ENCODE measurements around the gene IGLL5.
"Not testable (repeated sequence)": the region's sequence is repeated elsewhere in the genome, so short reads cannot be mapped to it uniquely, and the experiment has no call there.

IGLL5 gene

GRCh38 chr22:22900527-22901205 is 13.1 kb downstream of the IGLL5 start:
- not testable (repeated sequence) for DNase-seq (ENCODE audit: low spot score)

- DNase-seq (ENCODE audit: low spot score), result no peak
Observed at GRCh38 chr22:22901578-22902218, 14.1 kb downstream of the IGLL5 start.

GRCh38 chr22:22902247-22903001 is 14.8 kb downstream of the IGLL5 start:
- no peak for DNase-seq (ENCODE audit: low spot score)

- no peak for DNase-seq (ENCODE audit: low spot score)
Observed at GRCh38 chr22:22903355-22903777, 15.8 kb downstream of the IGLL5 start.

- not testable (repeated sequence) for DNase-seq (ENCODE audit: low spot score)
Observed at GRCh38 chr22:22903781-22904192, 16.2 kb downstream of the IGLL5 start.

- not testable (repeated sequence) for DNase-seq (ENCODE audit: low spot score)
Observed at GRCh38 chr22:22904736-22905135, 17.1 kb downstream of the IGLL5 start.

GRCh38 chr22:22906391-22906790 is 18.8 kb downstream of the IGLL5 start:
- not testable (repeated sequence) for DNase-seq (ENCODE audit: low spot score)

- DNase-seq (ENCODE audit: low spot score), result no peak
Observed at GRCh38 chr22:22906907-22907550, 19.4 kb downstream of the IGLL5 start.

GRCh38 chr22:22907551-22908494 is 20.2 kb downstream of the IGLL5 start:
- no peak for DNase-seq (ENCODE audit: low spot score)

- no peak for DNase-seq (ENCODE audit: low spot score)
Observed at GRCh38 chr22:22908495-22908861, 20.9 kb downstream of the IGLL5 start.

- DNase-seq (ENCODE audit: low spot score), result no peak
Observed at GRCh38 chr22:22908941-22909604, 21.5 kb downstream of the IGLL5 start.

- DNase-seq (ENCODE audit: low spot score), result no peak
Observed at GRCh38 chr22:22909605-22910271, 22.1 kb downstream of the IGLL5 start.

GRCh38 chr22:22910272-22911240 is 22.9 kb downstream of the IGLL5 start:
- no peak for DNase-seq (ENCODE audit: low spot score)

- DNase-seq (ENCODE audit: low spot score), result no peak
Observed at GRCh38 chr22:22911327-22912134, 23.9 kb downstream of the IGLL5 start.

GRCh38 chr22:22912135-22912987 is 24.7 kb downstream of the IGLL5 start:
- DNase-seq (ENCODE audit: low spot score), result no peak

GRCh38 chr22:22912988-22913253 is 25.3 kb downstream of the IGLL5 start:
- no peak for DNase-seq (ENCODE audit: low spot score)

GRCh38 chr22:22913989-22914388 is 26.4 kb downstream of the IGLL5 start:
- no peak for DNase-seq (ENCODE audit: low spot score)

Measured in AG08395 (cell line).